Left forelimb (tissue), 1 donor: ENCODE results near the gene DNTT.
"Not testable (repeated sequence)": the region's sequence is repeated elsewhere in the genome, so short reads cannot be mapped to it uniquely, and the experiment has no call there.

Experiments used
- DNase-seq: peaks from one replicate; pipeline ENCODE4 v3.0.0-alpha.2; 2018; ENCODE audit warnings: low spot score

DNTT gene

DNA sequence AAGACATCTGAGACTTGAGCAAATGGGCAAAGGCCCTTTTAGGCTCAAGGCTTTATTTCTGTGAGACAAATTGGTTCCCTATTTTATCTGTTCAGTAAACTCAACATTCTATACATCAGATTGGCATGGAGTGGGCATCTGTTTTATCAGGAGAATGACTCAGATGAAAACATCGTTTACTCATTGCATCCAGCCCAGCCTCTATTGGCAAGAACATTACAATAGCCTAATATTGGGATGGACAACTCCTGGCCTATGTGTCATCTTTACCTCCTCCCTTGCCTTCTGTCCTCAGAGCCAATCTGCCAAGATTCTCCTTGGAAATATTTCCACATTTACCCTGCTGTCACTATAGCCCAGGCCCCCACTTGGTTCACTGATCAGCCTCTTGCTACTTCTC is 27.4 kb upstream of the DNTT start:
- no peak for DNase-seq

GRCh38 chr10:96279191-96279641 is 25.0 kb upstream of the DNTT start:
- DNase-seq: no peak

- DNase-seq: no peak
These were observed 23.4 kb upstream of the DNTT start for GRCh38 chr10:96280859-96281258.

DNA sequence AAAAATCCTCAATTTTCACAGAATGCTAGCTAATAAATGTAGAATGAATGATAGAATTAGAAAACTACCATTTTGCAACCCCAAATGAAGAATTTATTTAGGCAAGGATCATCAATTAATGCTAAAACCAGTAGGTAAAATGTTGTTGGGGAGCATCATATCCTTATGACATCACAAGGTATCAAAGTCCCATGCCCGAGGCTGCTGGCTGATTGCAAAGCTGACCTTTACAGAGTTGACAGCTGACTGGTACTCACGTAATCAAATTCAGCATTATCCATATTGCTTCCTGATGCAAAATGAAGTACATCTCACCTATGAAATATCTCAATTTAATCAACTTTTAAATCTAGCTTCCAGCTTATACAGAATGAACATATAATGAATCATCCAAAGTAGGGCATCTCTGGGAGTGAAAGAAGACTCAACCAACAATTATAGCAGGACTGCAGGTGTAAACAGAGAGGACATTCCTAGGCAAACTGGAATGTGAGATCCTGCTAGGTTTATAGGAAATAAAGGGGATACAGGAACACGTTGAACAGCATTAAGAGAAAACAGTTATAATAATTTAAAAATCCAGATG is 22.7 kb upstream of the DNTT start:
- DNase-seq: no peak

- DNase-seq: no peak
These were observed 20.9 kb upstream of the DNTT start for GRCh38 chr10:96283351-96283750.

GRCh38 chr10:96283756-96284155 is 20.5 kb upstream of the DNTT start:
- no peak for DNase-seq

DNA sequence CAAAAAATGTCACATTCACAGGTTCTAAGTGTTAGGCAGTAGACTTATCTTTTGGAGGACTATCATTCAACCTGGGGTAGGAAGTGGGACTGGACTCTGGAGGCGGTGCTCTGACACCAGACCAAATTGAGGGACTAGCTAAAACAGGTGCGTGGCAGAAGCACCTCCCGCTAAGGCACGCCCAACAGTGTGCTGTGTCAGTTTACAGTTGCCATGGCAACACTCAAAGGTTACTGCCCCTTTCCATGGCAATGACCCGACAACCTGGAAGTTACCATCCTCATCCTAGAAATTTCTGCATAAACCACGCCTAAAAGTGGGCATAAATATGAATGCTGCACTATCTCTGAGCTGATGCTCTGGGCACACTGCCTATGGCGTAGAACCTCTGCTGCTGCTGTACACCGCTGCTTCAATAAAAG is 18.9 kb upstream of the DNTT start:
- DNase-seq: no peak

DNA sequence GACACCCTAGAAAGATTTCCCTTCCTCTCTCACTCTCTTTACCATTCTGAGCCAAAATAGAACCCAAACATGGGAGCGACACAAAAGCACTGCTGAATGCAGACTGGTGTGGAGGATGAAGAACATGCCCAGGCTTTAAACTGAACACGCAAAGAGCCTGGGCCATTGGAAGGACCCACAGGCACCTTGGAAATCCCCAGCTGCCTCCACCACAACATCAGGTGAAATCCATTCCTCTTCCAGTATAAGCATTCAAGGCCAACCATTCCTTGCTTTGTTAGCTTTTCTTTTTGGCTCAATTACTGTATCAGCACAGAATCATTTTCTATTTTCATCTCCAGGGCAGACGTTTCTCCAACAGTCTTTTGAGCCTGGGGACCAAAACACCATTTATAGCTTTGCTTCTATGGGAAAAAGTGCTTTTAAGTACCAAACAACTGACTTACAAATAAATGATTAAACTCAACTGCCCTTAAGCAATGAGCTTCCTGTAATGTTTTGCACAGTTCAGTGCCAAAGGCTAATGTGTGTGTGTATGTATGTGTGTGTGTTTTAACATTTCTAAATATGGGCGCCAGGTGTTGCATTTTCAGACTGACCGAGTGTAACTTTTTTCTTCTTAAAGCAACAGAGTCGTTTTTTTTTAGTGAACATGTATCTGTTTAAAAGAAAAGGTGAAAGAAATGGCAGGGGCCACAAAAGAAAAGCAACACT is 16.7 kb upstream of the DNTT start:
- no peak for DNase-seq

DNA sequence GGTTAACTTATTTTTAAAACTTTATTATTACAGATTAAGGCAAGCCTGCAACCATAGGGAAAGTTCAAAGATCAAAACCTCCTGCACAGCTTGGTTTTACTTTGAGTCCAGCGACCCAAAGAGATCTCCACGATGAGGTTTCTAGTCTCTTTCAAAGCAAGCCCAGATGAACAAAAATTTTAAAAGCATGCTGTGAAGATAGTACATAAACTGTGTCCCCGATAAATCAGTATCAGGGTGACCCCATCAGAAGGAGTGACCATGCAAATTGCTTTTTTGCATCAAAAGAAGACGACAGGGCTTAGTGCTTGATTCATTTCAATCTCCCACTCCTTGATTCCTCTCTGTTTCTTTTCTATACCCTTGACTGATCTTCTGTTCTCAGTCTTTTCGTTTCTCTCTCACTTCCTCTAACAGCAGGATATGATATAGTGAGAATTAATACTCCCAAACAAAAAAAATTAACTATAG is 16.0 kb upstream of the DNTT start:
- no peak for DNase-seq

DNA sequence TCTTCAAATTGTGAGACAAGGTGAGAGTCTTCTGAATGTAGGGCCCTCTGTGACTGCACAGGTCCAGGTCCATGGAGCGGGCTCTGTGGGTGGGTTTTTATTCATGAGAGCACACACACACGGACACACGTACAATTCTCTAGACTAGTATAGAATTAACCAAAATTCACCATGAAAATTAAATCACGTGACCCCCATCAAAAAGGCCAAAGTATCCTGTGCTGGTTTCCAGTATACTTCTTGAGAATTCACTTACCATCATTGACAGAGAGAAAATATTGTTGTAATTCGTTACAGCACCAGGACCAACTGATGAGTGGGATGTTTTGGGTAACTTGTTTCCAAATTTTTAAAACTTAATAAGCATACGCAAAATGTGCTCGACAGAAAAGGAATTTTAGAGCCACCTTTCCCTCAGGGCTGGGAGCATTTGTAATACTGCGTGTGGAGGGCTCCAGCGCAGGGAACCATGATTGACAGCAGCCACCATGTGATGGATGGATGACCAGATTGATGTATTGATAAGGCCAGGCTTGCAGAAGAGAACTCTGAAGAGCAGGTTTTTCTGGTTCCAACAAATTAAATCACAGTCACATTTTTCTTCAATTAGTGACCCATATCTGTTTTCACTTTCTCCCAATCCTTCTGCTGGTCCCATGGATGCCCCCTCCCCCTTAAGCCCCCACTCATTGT is 14.9 kb upstream of the DNTT start:
- no peak for DNase-seq

DNA sequence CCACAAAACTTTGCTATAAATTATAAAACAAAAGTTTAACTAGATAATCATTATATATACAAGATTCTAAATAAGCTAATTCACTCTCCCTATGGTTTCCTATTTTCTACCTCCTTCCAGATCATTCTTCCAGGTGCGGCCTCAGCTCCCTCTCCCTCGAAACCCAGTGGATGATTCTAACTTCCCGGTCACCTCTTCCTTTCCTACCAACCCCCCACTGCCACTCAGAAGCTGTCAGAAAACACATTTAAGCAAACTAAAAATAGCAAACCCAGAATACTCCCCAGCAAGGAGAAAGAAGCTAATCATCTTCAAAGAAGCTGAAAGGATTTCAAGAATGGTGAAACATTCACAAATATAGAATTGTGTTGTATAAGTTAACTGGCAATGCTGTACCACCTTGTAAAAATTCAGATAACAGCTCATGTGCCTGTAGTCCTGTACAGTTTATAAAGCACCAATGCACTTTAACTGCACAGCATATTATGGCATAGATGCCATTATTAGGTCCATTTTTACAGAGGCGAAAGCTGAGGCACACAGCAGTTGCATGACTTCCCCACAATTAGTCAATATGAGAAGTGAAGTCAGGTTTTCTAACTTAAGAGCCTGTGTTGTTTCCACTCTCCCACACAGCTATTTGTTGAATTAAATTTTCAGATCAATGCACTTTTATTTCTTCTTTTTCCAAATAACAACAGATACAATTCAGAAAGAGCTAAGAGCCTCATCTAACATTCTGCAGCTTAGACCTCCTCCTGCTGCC is 13.7 kb upstream of the DNTT start:
- DNase-seq: no peak

- no peak for DNase-seq
These were observed 11.0 kb upstream of the DNTT start for GRCh38 chr10:96292971-96293920.

DNA sequence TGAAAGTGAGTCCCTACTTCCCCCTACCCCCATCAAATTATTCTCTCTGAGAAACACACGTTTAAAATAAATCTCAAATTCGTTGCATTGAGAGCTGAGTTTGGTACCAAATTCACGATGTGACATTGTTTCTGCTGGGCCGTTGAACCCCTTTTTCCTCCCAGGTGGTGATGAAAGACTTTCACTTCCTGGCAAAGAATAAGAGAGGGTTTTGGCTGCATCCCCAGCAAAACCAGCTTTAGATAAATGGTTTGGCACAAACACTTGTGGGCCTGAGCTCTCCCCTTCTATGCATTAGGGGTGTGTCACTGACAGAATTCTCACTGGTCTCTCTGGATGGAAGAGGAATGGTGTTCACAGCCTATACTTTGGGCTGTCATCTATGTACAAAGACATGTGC is 8.8 kb upstream of the DNTT start:
- DNase-seq: no peak

GRCh38 chr10:96297486-96297885 is 6.7 kb upstream of the DNTT start:
- no peak for DNase-seq

DNA sequence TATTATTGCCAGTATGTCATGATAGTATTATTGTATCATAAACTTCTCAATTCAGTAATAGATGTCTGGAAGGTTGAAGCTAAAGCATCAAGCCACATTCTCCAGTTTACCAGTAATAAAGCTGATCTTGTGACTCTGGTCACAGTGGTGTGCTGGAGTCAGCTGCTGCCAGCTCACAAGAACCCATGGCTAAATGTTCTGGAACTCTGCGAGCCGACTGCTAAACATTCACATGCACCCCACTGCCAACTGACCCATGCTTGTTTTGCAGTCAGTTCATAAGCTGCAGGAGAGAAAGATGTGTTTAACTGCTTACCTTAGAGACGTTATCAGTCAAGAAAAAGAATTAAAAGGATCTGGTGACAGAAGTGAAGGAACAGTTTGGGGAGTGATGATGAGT is 5.9 kb upstream of the DNTT start:
- no peak for DNase-seq

GRCh38 chr10:96299383-96299782 is 4.9 kb upstream of the DNTT start:
- no peak for DNase-seq

- DNase-seq: no peak
These were observed 2.6 kb upstream of the DNTT start for GRCh38 chr10:96301616-96302015.

- no peak for DNase-seq
These were observed 785 bp downstream of the DNTT start for GRCh38 chr10:96305019-96305418.

GRCh38 chr10:96306516-96306915 is 2.3 kb downstream of the DNTT start:
- DNase-seq: no peak

DNA sequence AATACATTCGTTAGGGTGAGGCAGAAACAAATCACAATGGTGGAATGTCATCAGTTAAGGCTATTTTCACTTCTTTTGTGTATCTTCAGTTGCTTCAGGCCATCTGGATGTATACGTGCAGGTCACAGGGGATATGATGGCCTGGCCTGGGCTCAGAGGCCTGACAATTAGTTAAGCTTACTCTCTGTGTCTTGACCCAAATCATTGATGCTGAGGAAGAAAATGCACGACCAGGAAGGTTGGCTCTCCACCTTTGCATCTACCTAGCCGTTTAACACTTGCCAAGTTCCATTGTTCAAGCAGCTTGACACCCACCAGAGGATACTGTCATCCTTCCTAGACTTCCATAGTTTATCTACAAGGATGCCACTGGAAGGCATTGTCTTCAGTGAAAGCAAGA is 4.6 kb downstream of the DNTT start:
- DNase-seq: not testable (repeated sequence)

DNA sequence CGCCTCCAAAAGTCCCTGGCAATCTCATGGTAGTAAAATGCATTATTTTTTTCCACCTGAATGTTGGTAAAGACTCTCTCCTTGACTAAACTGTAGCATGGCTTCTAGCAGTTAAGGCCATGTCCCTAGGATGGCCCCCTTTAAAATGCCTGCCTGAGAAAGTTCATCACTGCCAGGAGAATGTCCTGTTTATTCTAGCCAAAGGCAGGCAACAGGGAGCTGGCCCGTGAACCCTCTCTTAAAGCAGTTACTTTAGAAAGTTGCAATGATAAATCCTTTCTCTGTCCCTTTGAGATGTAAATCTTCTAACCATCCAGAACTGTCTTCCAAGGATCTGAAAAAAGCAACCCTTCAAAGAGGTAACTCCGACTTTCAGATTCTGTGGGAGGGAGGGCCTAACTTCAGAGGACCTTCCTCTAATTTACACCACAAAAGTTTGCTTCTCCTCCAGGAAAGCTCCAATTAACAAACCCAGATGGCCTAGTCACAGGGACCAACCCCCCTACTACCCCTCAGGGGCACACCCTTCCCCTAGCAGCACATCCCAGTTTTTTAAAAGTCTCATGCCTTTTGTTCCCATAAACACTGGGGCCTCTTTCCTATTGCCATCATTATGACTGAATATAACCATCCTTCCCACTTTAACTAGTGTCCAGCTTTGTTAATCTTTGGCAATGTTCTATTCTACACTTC is 5.5 kb downstream of the DNTT start:
- DNase-seq: no peak
